ENCODE data around the gene RPS6KA5.
"Not testable (repeated sequence)": the region's sequence is repeated elsewhere in the genome, so short reads cannot be mapped to it uniquely, and the experiment has no call there.

RPS6KA5 gene

DNA sequence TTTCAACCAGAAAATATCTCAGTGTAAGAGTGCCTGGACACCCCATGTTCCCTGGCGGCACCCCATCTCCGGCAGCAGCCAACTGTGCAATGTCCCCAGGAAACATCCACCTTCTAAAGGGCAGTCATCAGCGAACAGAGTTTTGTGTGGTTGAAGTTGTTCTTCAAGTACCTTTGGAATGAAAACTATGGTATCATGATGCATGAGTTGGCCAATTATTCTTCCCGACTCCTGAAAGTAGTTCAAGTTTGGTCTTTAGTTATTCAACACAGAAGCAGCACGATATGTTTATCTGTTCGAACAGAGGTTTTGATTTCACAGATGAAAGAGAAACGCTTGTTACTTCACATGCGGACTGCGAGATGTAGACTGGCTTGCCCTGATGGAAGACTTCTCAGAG, 223.1 kb downstream of the RPS6KA5 start:
- no peak for DNase-seq (ENCODE audit: low read depth in 2 of 2)

GRCh38 chr14:90836692-90837063, 223.8 kb downstream of the RPS6KA5 start:
- DNase-seq (ENCODE audit: low read depth in 2 of 2) = no peak

- DNase-seq (ENCODE audit: low read depth in 2 of 2) = no peak
Observed at GRCh38 chr14:90831821-90832220, 228.6 kb downstream of the RPS6KA5 start.

GRCh38 chr14:90830931-90831701, 229.3 kb downstream of the RPS6KA5 start:
- no peak for DNase-seq (ENCODE audit: low read depth in 2 of 2)

- DNase-seq (ENCODE audit: low read depth in 2 of 2) = no peak
Observed at GRCh38 chr14:90829677-90830076, 230.8 kb downstream of the RPS6KA5 start.

- no peak for DNase-seq (ENCODE audit: low read depth in 2 of 2)
Observed at GRCh38 chr14:90828642-90829487, 231.6 kb downstream of the RPS6KA5 start.

DNA sequence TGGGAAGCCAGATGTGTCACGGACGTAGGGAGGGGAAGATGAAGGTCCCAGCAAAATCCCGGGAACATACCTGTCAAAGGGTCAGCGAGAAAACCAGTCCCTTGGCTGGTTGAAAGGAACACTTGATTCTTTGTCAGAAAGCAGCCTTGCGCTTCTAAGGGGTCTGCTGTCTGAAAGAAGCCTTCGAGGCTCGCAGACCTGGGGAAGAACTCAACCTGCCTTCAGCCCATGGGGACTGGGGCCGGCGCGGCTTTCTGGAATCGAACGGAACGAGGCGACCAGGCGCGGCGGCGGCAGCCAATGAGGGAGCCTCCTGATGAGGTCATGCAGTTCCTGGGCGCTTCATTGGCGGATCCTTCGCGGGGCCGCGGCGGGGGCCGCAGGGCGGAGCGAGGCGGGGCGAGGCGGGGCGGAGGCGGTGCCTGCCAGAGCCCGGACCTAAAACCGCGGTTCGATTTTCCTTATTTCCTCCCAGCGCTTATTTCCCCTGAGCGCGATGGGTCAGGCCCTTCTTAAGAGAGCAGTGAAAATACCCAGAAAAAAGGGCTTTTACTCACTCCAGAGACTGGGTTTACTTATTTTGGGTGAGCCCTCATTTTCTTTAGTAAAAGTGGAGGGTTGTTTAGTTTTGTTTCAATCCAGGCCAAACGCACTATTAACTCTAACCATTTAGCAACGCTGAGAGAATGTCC, 232.4 kb downstream of the RPS6KA5 start:
- peak; percentile 79 to 88 for DNase-seq (ENCODE audit: low read depth in 2 of 2)

DNA sequence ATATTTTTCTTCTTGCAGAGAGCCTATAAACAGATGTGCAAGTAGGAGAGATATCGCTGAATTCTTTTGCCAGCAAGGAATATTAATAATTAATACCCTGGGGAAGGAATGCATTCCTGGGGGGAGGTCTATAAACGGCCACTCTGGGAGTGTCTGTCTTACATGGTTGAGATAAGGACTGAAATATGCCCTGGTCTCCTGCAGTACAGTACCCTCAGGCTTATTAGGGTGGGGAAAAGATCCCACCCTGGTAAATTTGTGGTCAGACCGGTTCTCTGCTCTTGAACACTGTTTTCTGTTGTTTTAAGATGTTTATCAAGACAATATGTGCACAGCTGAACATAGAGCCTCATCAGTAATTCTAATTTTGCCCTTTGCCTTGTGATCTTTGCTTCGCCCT, 236.9 kb downstream of the RPS6KA5 start:
- DNase-seq (ENCODE audit: low read depth in 2 of 2) = not testable (repeated sequence)

GRCh38 chr14:90820958-90821357, 239.5 kb downstream of the RPS6KA5 start:
- peak; percentile 45 to 66 for DNase-seq (ENCODE audit: low read depth in 2 of 2)

- no peak for DNase-seq (ENCODE audit: low read depth in 2 of 2)
Observed at GRCh38 chr14:90819734-90820393, 240.6 kb downstream of the RPS6KA5 start.

- no peak for DNase-seq (ENCODE audit: low read depth in 2 of 2)
Observed at GRCh38 chr14:90818715-90819114, 241.7 kb downstream of the RPS6KA5 start.

- DNase-seq (ENCODE audit: low read depth in 2 of 2) = no peak
Observed at GRCh38 chr14:90816681-90817436, 243.6 kb downstream of the RPS6KA5 start.

DNA sequence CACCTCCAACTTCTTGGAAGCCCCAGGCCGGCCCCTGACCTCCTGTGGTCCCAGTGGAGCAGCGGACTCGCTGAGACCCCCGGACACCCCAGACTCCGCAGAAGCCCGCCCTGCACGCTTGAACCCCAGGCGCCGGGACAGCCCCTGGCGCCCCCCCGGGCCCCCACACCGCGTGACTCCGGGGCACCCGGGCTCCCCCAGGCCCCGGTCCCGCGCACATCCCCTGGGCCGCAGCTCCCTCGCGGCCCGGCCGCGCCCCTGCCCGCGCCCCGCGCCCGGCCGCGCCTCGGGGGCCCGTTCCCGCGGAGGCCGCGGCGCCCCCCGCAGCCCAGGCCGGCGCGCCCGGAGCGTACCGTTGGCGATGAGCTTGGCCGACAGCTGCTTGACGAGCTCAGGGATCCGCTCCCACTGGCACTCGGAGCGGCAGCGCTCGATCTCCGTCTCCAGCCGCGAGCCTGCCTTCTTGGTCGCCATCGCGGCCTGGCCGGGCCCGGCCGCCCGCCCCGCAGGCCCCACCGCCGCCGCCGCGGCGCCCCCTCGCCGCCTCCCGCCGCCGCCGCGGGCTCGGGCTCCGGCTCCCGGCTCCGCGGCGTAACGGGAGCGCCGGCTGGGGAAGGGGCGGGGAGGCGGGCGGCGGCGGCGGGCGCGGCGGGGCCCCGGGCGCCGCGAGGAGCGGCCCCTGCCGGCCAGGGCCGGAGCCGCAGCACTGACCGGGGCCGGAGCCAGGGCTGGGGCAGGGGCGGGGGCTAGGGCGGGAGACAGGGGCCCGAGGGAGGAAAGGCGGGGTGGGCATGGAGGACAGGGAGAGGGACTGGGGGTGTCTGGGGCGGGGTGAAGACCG, 244.4 kb downstream of the RPS6KA5 start, which contains the start of gene TTC7B:
TSS of gene TTC7B (minus strand) at position 609 of the 841 bp plus-strand sequence. CDS start at position 474, 135 bp downstream.
- DNase-seq (ENCODE audit: low read depth in 2 of 2) = no peak

DNA sequence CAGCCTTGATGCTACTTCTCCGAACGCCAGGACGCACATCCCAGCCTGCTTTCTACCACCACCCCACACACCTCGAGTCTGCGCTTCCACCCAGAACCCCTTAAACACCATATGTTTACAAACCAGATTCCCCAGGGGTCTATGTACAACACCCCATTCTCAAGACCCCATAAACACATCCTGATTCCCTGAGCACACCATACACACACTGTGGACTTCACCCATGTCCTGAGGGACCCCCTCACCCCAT, 244.9 kb downstream of the RPS6KA5 start:
- no peak for DNase-seq (ENCODE audit: low read depth in 2 of 2)

DNA sequence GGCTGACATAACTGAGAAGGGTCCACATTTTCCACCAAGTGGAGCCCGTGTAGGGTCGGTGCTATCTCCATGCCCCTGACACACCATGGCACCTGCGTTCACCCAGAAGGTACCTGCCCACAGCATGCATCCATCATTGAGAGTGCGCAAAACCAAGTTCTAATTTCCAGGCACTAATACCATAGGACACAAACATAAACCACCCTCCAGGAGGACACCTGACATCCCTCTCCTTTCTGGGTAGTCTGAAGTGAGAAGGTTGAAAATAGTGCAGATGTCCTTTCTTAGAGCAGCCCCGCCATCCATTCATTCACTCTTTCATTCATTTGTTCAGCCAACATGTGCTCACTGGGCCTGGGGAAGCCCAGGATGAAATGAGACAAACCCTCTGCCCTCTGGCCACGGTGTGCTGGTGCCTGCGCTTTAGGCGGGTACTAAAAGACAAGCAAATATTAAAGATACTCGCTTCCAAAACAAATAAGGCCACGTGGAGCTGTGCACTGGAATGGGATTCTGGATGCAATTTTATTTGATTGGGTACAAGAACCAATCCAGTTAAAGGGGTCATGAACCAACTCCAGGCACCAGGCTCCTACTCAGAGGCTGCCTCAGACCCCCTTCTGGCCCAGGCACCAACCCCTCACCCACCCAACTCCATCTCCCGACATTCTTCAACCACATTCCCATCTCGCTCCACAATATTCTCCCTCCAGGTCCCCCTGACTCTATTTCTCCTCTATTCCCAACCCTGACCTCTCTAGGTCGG, 245.5 kb downstream of the RPS6KA5 start:
- DNase-seq (ENCODE audit: low read depth in 2 of 2) = no peak

DNA sequence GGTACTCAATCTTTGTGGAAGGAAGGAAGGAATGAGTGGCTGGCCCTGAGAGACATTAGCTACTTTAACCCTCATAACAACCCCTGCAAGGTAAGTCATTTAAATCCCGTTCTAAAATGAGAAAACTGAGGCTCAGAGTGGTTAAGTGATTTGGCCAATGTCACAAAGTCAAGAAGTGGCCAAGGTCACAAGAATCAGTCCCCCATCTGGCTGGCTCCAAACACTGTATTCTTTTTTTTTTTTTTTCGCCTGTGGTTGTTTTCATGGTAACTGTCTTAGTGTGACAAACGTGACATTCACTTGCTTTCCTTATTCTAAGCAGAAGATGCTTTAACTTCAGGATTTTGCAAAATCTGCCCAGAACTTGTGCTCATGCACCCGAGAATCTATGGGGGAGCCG, 247.0 kb downstream of the RPS6KA5 start:
- no peak for DNase-seq (ENCODE audit: low read depth in 2 of 2)

GRCh38 chr14:90812109-90812508, 248.3 kb downstream of the RPS6KA5 start:
- no peak for DNase-seq (ENCODE audit: low read depth in 2 of 2)

DNA sequence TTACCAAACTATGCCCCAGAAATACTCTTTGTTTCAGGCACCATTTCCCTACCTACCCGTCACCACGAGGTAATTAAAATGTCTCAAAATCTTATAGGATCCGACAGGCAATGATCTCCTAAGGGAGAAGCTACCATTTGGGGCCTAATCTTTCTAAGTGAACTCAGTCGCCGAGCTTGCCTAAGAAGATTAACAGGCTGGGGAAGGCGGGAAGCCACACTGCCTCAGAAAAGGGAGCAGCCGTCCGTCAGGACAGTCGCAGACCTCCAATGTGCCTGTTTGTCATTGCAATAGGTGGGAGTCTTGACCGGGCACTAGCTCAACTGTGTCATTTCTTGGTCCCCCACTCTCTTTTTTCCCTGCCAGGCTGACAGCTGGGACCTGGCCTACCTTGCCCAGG, 248.8 kb downstream of the RPS6KA5 start:
- no peak for DNase-seq (ENCODE audit: low read depth in 2 of 2)

DNA sequence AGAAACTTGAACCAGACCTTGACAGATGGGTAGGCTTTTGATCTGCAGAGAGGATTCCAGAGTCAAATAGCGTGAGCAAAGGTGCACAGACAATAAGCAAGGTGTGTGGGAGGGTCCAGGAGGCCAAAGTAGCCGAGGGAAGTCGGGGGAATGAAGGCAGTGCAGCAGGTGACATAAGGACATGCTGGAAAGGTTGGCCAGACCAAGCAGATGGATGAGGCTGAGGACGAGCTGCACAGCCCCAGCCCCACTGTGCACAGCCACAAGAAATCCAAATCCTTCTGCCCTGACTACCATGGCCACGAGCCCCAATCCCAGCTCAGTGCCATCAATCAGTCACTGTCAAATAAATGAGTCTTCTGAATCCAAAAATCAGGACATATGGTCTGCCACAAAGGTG, 249.6 kb downstream of the RPS6KA5 start:
- no peak for DNase-seq (ENCODE audit: low read depth in 2 of 2)

Data from stimulated activated CD4-positive, alpha-beta T cell treated with anti-CD3 and anti-CD28 coated beads, Interleukin-12 subunit alpha, Interleukin-12 subunit beta, amount 100 ng/mL, for 24 hours (primary cell).